Central memory CD4-positive, alpha-beta T cell (primary cell): ENCODE data around the gene SSX2B.
"Not testable (repeated sequence)": the region's sequence is repeated elsewhere in the genome, so short reads cannot be mapped to it uniquely, and the experiment has no call there.

Experiments used
- DNase-seq: peaks from one replicate; pipeline ENCODE4 v3.0.0; 2022
- total RNA-seq, 3 experiments: gene quantifications; one replicate each; lab custom pipeline; 2026; lab: John Stamatoyannopoulos, UW

Gene SSX2B, protein sequence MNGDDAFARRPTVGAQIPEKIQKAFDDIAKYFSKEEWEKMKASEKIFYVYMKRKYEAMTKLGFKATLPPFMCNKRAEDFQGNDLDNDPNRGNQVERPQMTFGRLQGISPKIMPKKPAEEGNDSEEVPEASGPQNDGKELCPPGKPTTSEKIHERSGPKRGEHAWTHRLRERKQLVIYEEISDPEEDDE
- total RNA-seq = 0 reads per million in 3 experiments

DNA sequence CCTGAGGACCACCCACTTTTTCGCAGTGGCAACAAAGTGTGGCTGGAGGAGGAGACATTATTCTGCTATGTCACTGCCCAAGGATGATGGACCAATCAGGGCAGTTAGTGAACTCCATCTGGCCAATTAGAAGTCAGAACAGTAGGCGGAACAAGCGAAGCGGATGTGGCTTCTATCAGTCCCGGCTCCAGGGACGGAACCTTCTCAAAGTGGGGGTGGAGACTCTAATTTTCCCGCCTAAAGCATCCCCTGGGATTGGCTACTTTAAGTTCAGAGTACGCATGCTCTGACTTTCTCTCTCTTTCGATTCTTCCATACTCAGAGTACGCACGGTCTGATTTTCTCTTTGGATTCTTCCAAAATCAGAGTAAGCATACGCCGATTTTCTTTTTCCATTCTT lies at the start of gene SSX2B:
Gene SSX2B (plus strand): TSS at position 301 of the 400 bp plus-strand sequence. CDS start 1,429 bp downstream, outside the sequence.
- DNase-seq = not testable (repeated sequence)

GRCh38 chrX:52707078-52707477 lies 44.0 kb upstream of the SSX2B start, which contains the start of gene SSX2:
Gene SSX2 (minus strand): TSS chrX:52707178. CDS start chrX:52705749, 1,429 bp downstream.
- not testable (repeated sequence) for DNase-seq

- not testable (repeated sequence) for DNase-seq
These were observed 14.9 kb downstream of the SSX2B start for GRCh38 chrX:52765983-52766382.

DNA sequence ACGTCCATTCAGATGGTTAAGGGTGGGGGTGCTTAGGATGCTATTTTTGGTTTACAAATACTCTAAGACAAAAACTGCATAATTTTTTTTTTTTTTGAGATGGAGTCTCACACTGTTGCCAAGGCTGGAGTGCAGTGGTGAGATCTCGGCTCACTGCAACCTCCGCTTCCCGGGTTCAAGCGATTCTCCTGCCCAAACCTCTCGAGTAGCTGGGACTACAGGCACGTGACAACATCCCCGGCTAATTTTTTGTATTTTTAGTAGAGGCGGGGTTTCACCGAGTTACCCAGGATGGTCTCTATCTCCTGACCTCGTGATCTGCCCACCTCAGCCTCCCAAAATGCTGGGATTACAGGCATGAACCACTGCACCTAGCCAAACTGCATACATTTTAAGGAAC lies 22.5 kb downstream of the SSX2B start:
- not testable (repeated sequence) for DNase-seq

- DNase-seq = not testable (repeated sequence)
These were observed 46.3 kb downstream of the SSX2B start, which contains the start of gene SPANXN5 for GRCh38 chrX:52797327-52797726. Gene SPANXN5 (minus strand): TSS chrX:52797427. CDS start chrX:52797348, 79 bp downstream.

- DNase-seq = not testable (repeated sequence)
These were observed 53.8 kb downstream of the SSX2B start for GRCh38 chrX:52804876-52805275.
